Jurkat, Clone E6-1 (cell line): ENCODE results near the gene POLN.

Experiments used
- DNase-seq: peaks from one replicate; pipeline ENCODE4 v3.0.0-alpha.2; 2011; ENCODE audit warnings: low read depth, low spot score
- H3K4me3 ChIP-seq: 2 replicates; pipeline ENCODE4 v1.5.1; 2011; ENCODE audit warnings: mild to moderate bottlenecking, low read length, control low read depth, moderate library complexity

The POLN gene

DNA sequence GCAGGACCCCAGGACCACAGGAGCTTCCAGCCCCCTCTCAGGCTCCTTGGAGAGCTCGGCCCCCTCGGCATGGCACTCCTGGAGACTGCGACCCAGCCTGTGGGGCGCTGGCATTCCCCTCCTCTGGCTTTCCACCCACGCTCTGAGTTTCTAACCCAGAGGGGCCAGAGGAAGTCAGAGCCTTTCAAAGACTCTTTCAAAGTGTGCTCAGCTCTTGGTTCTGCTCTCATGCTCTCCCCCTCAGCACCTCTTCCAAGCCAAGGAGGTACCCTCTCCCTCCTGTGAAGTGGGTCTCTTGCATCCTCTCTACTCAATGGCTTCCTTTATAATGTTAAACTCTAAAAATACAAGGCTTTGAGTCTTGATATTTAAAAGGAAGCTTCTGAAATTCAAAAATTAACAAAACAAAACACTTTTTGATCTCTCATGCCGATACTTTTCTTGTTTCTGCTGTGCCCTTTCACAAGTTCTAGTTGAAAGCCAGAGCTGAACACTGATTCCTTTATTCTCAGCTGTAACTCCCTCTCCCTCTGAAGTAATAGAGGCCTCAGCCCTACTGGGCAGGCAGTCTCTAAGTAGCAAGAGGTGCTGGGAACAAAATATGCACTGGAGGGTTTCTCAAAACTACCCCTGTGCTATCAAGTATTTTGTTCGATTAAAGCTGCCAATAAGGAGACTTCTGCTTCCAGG is 100.0 kb downstream of the POLN start:
- H3K4me3 ChIP-seq, result no peak overlapping the region
- DNase-seq, result peak; percentile 9

- DNase-seq, result no peak
These were observed 100.7 kb downstream of the POLN start for GRCh38 chr4:2141022-2141761.

DNA sequence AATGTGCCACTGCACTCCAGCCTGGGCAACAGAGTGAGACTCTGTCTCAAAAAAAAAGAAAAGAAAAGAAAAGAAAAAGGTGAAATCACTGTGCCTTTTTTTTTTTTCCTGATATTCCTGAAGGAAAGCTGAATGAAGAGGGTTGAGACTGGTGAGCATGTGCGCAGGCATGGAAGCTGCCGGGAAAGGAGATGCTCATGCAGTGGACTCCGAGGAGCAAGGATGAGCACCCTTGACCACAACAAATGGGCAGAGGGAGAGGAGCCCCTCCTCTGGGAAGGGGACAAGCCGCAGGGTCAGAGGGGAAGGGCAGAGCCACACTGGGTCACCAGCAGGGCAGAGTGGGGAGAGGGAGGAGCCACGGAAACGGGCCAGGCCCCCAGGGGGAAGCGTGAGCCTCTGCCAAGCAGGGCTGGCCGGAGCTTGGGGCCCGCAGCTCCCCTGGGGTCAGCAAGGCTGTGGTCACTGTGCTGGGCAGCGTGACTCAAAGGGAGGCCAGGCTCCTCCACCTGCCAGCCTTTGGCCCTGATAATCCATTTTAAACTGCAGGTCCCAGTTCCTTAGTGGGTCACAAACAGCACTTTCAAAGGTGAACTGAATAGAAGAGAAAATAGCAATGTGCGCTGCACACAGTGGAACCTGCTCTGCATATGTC is 102.9 kb downstream of the POLN start:
- H3K4me3 ChIP-seq, result no peak overlapping the region
- no peak for DNase-seq

More at GRCh38 chr4:2141022-2141761, 100.7 kb downstream of the POLN start:
- no peak overlapping the region for H3K4me3 ChIP-seq

DNA sequence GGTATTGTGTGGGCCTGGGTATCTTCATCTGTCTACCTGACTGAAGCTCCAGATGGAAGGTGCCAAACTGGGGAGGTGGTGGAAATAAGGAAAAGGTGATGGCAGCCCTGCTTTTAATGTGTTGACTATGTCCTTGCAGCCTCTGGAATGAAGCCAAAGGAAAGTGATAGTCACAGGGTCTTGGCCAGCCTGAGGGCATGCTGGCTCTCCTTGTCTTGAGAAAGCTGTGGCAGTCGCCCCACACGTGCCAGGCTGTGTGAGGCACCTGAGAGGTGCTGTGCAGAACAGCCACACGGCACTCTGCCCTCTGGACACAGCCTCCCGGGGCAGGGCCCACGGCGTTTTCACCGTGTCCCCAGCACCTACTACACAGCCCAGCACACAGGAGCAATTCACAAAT is 105.2 kb downstream of the POLN start:
- H3K4me3 ChIP-seq, result no peak overlapping the region
- no peak for DNase-seq

- peak; percentile 72 for DNase-seq
- H3K4me3 ChIP-seq, result no peak overlapping the region
These were observed 106.8 kb downstream of the POLN start for GRCh38 chr4:2135083-2135482.

GRCh38 chr4:2132438-2132837 is 109.5 kb downstream of the POLN start:
- DNase-seq, result no peak
- no peak overlapping the region for H3K4me3 ChIP-seq

GRCh38 chr4:2127609-2128332 is 114.2 kb downstream of the POLN start:
- DNase-seq, result no peak
- H3K4me3 ChIP-seq, result no peak overlapping the region

DNA sequence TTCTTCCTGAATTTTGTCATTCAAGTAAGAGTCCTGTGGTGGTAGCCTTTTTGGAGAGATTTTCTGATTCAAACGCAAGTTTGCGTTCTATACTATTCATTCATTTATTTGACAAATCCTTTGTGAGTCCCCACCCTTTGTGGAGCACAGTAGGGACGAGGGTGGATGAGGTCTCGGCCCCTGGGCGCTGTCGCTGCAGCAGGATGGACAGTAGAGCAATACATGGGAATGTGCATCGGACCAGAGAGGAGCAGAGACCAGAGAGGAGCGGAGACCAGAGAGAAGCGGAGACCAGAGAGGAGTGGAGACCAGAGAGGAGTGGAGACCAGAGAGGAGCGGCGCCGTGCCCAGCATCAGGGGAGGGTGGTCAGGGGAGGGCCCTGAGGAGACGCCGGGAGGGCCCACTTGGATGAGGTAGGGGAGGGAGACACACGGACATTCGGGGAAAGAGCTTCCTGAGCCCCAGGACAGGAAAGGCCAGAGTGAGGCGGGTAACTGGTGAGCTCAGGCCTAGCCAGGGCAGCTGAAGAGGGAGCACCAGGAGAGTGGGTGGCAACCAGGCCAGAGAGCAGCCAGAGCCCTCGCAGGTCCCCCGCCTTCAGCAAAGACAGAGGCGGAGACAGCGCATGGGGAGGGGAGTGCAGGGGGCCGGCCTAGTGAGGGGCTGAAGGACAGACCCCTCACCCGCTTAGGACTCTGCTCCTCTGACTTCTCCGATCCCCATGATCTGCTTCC is 115.4 kb downstream of the POLN start:
- no peak overlapping the region for H3K4me3 ChIP-seq
- no peak for DNase-seq

DNA sequence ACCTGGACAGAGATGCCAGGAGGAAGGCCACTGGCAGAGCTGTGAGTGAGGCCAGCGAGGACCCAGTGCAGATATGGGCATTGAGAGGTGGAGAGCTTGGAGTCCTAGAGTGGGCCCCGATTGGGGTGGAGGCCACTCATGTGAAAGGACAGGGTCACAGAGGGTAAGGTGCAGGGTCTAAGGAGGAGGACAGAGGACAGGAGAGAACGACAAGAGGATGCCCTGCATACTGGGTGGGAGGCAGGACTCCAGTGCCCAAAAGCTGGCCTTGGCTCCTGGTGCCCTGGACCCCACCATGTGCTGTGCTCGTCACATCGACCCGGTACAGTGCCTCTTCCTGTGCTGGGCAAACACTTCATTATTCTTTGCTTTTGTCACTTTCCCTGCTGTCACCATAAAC is 116.1 kb downstream of the POLN start:
- no peak overlapping the region for H3K4me3 ChIP-seq
- DNase-seq, result no peak

DNA sequence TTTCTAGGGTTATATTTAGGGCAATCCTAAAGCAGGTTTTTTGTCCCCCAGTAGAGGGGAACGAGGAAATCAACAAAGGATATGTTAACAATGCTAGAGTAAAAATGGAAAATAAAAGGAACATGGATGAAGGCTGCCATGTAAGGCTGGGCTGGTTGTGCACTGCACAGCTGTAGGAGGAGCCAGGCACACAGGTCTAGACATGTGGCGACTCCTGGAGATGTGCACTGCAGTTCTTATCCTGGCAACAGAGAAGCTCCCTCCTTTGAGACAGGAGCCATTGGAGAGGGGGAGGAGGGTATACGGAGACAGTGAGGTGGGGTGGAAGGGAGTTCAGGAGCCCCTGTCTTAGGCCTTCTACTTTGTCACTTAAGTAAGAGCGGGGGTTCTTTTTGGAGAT is 116.9 kb downstream of the POLN start:
- DNase-seq, result no peak
- H3K4me3 ChIP-seq, result no peak overlapping the region

GRCh38 chr4:2116687-2117400 is 125.1 kb downstream of the POLN start:
- DNase-seq, result no peak

DNA sequence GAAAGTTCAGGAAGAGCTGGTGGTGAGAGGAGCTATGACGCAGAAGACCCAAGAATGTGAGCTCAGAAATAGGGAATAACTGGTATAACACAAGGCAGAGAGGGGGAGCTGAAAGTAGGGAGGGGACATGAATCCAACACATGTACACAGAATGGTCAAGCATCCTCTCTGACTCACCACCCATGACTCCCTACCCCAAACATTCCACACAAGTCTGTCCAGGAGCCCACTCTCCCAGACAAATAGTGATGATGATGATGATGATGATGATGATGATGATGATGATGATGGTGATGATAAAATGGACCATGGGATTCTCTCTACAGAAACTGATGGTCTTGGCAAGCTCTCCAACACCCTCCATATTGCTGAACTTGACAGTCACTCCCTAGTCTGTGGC is 136.4 kb downstream of the POLN start:
- no peak for DNase-seq
- H3K4me3 ChIP-seq, result no peak overlapping the region

More at GRCh38 chr4:2116687-2117400, 125.1 kb downstream of the POLN start:
- H3K4me3 ChIP-seq, result no peak overlapping the region

DNA sequence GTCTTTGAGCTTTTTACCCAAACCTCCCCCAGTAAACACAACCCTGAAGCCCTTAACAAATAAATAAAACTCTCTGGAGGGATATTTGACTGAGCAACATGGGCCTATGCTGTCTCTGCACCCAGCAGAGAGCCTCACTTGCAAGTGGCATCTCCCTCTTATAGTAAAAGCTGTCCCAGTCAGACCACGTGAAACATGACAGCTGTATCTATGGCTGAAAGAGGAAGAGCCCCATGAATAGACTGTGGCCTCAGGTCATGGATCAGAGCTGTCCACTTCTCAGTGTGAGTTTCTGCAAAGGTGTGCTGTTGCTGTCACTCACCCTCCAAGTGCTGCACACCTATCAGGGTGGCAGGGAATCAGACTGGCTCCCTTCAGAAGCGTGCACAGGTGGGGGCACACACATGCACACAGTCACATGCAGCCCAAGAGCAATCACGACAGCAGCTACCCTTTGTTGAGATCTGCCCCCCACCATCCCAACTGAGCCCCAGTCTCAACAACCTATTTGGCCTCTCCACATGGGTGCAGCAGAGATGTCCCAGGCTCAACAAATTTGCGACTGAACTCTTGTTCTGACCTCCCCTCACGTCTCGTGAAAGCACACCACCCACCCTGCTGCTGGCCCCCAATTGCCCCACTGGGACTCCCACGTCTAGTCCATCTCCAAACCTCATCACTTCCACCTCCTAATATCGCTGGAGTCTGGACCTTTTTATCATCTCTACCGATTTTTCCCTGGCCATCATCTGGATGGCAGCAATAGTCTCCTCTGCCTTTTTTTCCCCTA is 137.2 kb downstream of the POLN start:
- no peak for DNase-seq
- H3K4me3 ChIP-seq, result no peak overlapping the region

GRCh38 chr4:2103843-2104547 is 137.9 kb downstream of the POLN start:
- DNase-seq, result no peak
- H3K4me3 ChIP-seq, result no peak overlapping the region

DNA sequence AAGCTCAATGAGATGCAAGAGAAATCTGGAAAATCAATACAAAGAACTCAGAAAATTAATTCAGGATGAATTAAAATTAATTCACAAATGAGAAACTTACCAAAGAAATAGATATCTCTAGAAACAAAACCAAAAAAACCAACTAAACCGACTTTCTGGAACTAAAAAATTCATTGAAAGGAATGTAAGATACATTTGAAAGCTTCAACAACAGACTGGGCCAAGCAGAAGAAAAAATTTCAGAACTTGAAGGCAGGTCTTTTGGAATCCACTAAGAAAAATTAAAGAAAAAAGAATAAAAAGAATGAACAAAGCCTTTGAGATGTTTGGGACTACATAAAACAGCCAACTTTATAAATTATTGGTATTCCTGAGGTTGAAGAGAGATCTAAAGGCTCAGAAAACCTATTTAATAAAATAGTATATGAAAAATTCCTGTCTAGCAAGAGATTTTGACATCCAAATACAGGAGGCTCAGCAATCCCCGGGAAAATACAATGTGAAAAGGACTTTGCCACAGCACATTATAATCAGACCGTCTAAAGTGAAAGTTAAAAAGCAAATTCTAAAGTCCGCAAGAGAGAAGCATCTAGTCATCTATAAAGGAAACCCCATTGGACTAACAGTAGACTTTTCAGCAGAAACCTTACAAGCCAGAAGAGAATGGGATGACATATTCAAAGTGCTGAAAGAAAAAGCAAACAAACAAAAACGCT is 138.6 kb downstream of the POLN start:
- H3K4me3 ChIP-seq, result no peak overlapping the region

GRCh38 chr4:2102045-2102883 is 139.7 kb downstream of the POLN start:
- H3K4me3 ChIP-seq, result no peak overlapping the region
- DNase-seq, result no peak

More for the DNA sequence above, 138.6 kb downstream of the POLN start:
- DNase-seq, result no peak
